GM19099 (cell line): Measurements from ENCODE around the gene C10orf90.

Experiments used
- POLR2A ChIP-seq: IDR thresholded peaks from 3 replicates; pipeline ENCODE4 v1.6.1; 2011; ENCODE audit warnings: low read depth; ENCODE audit not compliant: insufficient read length; ENCODE audit errors: extremely low read depth

The C10orf90 gene

GRCh38 chr10:126409821-126410220 is 260.7 kb downstream of the C10orf90 start:
- TF ChIP-seq POLR2A, result no peak

GRCh38 chr10:126408953-126409641 is 261.4 kb downstream of the C10orf90 start:
- TF ChIP-seq POLR2A, result no peak

DNA sequence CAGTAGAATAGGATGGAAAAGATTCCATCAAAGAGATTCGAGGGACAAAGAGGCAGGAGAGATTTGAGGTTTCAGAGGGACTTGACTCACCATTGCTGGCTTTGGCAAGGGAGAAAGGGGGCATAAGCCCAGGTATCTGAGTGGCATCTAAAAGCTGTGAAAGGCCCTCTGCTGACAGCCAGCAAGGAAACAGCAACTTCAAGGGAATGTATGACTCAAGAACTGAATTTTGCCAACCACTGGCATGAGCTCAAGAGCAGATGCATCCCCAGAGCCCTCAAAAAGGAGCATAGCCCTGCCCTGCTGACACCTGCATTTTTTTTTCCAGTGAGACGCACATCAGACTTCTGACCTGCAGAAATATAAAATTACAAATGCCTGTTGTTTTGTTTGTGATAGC is 262.7 kb downstream of the C10orf90 start:
- TF ChIP-seq POLR2A, result no peak

DNA sequence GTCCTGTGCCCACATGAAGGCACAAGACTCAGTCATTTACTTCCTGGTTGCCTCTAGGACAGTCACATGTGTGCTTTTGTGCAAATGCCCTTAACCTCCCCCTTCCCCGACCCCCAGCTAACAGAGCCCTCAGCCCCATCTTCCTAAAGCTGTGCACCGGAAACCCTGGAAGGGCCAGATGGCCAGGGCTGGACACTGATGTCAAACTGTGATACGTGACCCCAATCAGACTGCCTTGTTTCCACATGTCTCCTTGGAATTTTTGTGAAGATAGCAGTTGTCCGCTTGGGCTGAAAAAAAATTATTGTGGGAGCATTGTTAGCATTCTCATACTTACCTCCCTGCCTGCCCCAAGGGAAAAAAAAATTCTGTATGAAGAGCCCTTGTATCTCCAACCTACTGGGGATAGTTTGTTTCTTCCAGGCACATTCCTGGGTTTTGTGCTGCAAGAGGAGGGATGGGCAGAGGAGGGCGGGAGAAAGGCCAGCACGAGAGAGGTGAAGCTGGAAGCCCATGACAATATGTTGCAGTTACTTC is 265.2 kb downstream of the C10orf90 start:
- TF ChIP-seq POLR2A, result no peak

DNA sequence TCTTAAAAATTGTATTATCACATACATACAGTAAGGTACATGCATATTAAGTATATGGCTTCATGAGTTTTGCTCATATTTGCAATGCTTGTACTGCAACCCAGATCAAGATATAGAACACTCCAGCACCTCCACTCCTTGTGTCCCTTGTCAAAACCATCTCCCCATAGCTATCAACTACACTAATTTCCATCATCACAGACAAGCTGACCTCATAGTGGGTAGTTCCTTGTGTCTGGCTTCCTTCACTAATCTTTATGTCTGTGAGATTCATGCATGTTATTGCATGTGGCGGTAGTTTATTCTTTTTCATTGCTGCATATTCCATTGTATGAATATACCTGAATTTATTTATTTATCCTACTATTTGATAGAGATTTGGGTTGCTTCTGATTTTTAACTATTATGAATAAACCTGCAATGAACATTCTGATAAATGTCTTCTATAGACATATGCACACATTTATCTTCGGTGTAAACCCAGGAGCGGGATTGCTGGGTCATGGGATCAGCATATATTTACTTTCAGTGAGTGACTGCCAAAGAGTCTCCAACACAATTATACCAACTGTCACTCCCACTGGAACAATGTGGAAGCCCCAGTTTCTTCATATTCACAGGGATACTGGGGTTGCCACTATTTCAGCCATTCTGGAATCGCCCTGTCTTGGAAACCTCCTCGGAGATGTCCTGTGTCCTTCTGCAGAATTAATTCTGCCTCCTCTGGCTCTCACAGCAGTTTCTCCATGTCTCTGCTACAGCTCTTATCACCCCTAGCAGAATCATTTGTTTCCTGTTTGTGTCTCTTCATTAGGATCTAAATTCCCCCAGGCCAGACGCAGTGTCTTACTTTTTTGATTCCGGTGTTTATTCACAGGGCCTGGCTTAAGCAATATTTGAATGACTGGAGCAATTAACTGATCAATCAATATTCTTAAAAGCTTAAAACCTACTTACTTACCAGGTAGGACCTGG is 267.5 kb downstream of the C10orf90 start:
- no peak for TF ChIP-seq POLR2A

GRCh38 chr10:126400641-126401040 is 269.9 kb downstream of the C10orf90 start:
- TF ChIP-seq POLR2A, result no peak

DNA sequence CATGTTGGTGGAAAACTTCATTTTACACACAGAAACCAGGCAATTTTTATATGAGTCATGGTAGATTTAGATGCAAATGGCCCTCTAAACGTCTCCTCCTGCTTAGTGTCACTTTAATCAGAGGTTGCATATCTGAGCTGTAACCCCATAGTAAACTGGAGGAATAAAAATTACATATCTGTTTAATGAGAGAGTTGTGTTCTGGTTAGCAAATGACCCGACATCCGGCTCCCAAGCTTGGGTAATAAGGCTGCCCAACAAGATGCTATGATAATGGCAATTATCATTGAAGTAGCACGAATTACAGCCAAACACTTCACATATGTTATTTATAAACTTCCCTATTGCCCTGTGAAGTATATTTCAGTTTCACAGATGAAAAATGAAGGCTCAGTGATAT is 271.6 kb downstream of the C10orf90 start:
- TF ChIP-seq POLR2A, result no peak

GRCh38 chr10:126398383-126398743 is 272.1 kb downstream of the C10orf90 start:
- no peak for TF ChIP-seq POLR2A

- TF ChIP-seq POLR2A, result no peak
Measured at GRCh38 chr10:126397640-126398382, 272.7 kb downstream of the C10orf90 start.

- TF ChIP-seq POLR2A, result no peak
Measured at GRCh38 chr10:126397156-126397555, 273.3 kb downstream of the C10orf90 start.

- TF ChIP-seq POLR2A, result no peak
Measured at GRCh38 chr10:126394948-126395347, 275.5 kb downstream of the C10orf90 start.

DNA sequence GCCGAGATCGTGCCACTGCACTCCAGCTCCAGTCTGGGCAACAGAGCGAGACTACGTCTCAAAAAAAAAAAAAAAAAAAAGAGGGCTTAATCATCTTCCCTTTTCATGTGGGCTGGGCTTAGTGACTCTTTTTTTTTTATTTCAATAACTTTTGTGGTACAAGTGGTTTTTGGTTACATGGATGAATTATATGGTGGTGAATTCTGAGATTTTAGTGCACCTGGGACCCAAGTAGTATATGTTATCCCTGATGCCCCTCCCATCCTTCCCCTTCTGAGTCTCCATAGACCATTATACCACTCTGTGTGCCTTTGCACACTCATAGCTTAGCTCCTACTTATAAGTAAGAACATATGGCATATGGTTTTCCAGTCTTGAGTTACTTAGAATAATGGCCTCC is 277.4 kb downstream of the C10orf90 start:
- TF ChIP-seq POLR2A, result no peak

DNA sequence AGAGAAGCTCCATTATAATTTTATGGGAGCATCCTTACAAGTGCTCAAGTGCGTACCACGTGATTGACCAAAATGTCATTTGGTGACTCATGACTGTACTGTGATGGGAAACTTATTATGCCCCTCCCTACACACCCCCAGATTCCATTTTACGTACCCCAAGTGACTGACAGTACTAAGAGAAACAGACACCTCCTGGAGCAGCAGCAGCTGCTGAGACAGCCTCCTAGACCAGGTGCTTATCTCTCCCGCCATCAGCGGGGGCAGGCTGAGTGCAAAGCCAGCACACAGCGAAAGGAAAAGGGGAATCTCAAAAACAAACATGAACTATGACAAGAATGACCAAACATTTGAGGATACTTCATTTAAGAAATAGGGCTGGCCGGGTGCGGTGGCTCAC is 278.0 kb downstream of the C10orf90 start:
- TF ChIP-seq POLR2A, result no peak

DNA sequence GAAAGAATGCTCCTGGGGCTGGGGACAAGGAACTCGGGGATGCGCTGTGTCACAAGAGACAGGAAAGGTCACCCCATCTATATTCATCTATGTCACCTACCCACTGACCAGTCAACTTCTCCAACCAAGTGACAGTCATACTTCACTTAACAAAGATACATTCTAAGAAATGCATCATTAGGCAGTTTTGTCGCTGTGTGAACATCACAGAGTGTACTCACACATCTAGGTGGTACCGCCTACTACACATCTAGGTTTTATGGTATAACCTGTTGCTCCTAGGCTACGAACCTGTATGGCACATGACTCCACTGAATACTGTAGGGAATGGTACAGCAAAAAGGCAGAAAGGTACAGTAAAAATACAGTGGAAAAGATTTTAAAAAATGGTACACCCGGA is 278.4 kb downstream of the C10orf90 start:
- no peak for TF ChIP-seq POLR2A
